HepG2 (cell line): ENCODE data around the gene PTPN14. TPM values are rescaled to one million over a fixed set of nuclear protein-coding genes. Genes with fewer than 3 reads are reported as not detected.

Source experiments
- ATAC-seq: fragments of 200-7000 bp; cut with Tn5 transposase; 3 replicates; pipeline ENCODE4 v1.9.1; 2020; ENCODE audit warnings: mild to moderate bottlenecking, moderate library complexity
- BruUV-seq: library from RNA; stranded (reverse); fragments of 400-500 nt; replicated peaks from 2 replicates; lab custom pipeline; 2021; lab: Mats Ljungman, UMichigan
- CTCF ChIA-PET: fragments of 300-600 bp; formaldehyde crosslinking; extraction: SDS; loops from one replicate; lab custom pipeline; 2021; ENCODE audit warnings: low total read pairs, inconsistent platforms, low intra/inter-chr PET ratio; lab: Yijun Ruan, JAX
- POLR2A ChIA-PET: fragments of 350-600 bp; sonication (Branson Sonifier 250); formaldehyde crosslinking; loops from one replicate; lab custom pipeline; 2020; ENCODE audit warnings: antibody characterized with exemption, inconsistent platforms; lab: Yijun Ruan, JAX
- DNase-seq: peaks from one replicate; pipeline ENCODE4 v3.0.0-alpha.2; 2015; ENCODE audit warnings: low spot score
- FAIRE-seq: peaks from 3 replicates; lab custom pipeline; 2011; peaks lifted over from hg19 to GRCh38; lab: Jason Lieb, UNC
- H2AFZ ChIP-seq: one replicate; pipeline ENCODE4 v1.6.1; 2011; ENCODE audit warnings: low read length, inconsistent platforms
- H3K27ac ChIP-seq: fragments of 300-600 bp; 3 replicates; pipeline ENCODE4 v1.8.0; 2011; ENCODE audit warnings: mixed run types, mild to moderate bottlenecking, mixed read lengths, low read length, inconsistent platforms; ENCODE audit not compliant: insufficient read depth; ENCODE audit errors: extremely low read length
- H3K27me3 ChIP-seq, 2 experiments: fragments of 200-600 bp in 1 of 2; 2 replicates in 1 of 2; 3 replicates in 1 of 2; pipeline versions ENCODE4 v1.6.0 to v1.8.0; 2011; ENCODE audit warnings: low read length in 2 of 2, mild to moderate bottlenecking in 2 of 2, moderate library complexity in 2 of 2, inconsistent platforms in 1 of 2; ENCODE audit not compliant: insufficient read depth in 2 of 2, control insufficient read depth in 1 of 2
- H3K36me3 ChIP-seq, 2 experiments: fragments of 200-600 bp in 1 of 2; replicated peaks in 1 of 2; 2 replicates in 1 of 2; 3 replicates in 1 of 2; pipeline versions ENCODE4 v1.5.1 to v1.8.0; 2011; ENCODE audit warnings: low read length in 2 of 2, inconsistent platforms in 1 of 2; ENCODE audit not compliant: insufficient read depth in 2 of 2, control insufficient read depth in 1 of 2
- H3K4me1 ChIP-seq: 2 replicates; pipeline ENCODE4 v1.5.1; 2012; ENCODE audit warnings: low read length, inconsistent platforms; ENCODE audit not compliant: insufficient read depth
- H3K4me2 ChIP-seq: 2 replicates; pipeline ENCODE4 v1.6.0; 2011; ENCODE audit warnings: low read depth, low read length, inconsistent platforms
- H3K4me3 ChIP-seq, 3 experiments: fragments of 200-600 bp in 1 of 3; sonication (generic), shearing (Covaris generic) in 1 of 3; replicated peaks in 1 of 3; 2 replicates each; pipeline ENCODE4 v1.5.1; 2011 to 2016; ENCODE audit warnings: low read length in 3 of 3, inconsistent platforms in 2 of 3, low read depth in 2 of 3, mild to moderate bottlenecking in 2 of 3, control low read depth in 1 of 3, mixed read lengths in 1 of 3; ENCODE audit not compliant: insufficient read depth in 1 of 3
- H3K79me2 ChIP-seq: one replicate; pipeline ENCODE4 v1.6.1; 2011; ENCODE audit warnings: low read length, inconsistent platforms; ENCODE audit not compliant: insufficient read depth
- H3K9ac ChIP-seq: 2 replicates; pipeline ENCODE4 v1.6.0; 2011; ENCODE audit warnings: mild to moderate bottlenecking, low read depth, low read length, inconsistent platforms; ENCODE audit not compliant: insufficient read depth
- H3K9me3 ChIP-seq: 2 replicates; pipeline ENCODE4 v1.5.1; 2012; ENCODE audit warnings: mild to moderate bottlenecking, low read length
- H4K20me1 ChIP-seq: 2 replicates; pipeline ENCODE4 v1.6.0; 2011; ENCODE audit warnings: inconsistent platforms, mild to moderate bottlenecking, low read length, moderate library complexity; ENCODE audit not compliant: insufficient read depth
- DPF2 ChIP-seq: sonication (generic); formaldehyde crosslinking; IDR thresholded peaks from 2 replicates; pipeline ENCODE4 v1.4.0; 2020; ENCODE audit warnings: mild to moderate bottlenecking, low read depth, missing genetic modification reagents, borderline replicate concordance
- EED ChIP-seq: sonication (generic); formaldehyde crosslinking; IDR thresholded peaks from 2 replicates; pipeline ENCODE4 v1.5.0; 2020; ENCODE audit warnings: mild to moderate bottlenecking, missing genetic modification reagents
- NFKB2 ChIP-seq: sonication (generic); formaldehyde crosslinking; IDR thresholded peaks from 2 replicates; pipeline ENCODE4 v1.4.0; 2020; ENCODE audit warnings: missing genetic modification reagents, borderline replicate concordance
- ZFAT ChIP-seq: sonication (generic); formaldehyde crosslinking; conservative IDR thresholded peaks from 2 replicates; pipeline ENCODE4 v1.8.1; 2023; ENCODE audit warnings: missing genetic modification reagents, inconsistent platforms
- ZNF101 ChIP-seq: sonication (generic); formaldehyde crosslinking; IDR thresholded peaks from 2 replicates; pipeline ENCODE4 v1.4.0; 2020; ENCODE audit warnings: mild to moderate bottlenecking, low read depth, missing genetic modification reagents, borderline replicate concordance
- ZNF296 ChIP-seq: sonication (generic); formaldehyde crosslinking; conservative IDR thresholded peaks from 2 replicates; pipeline ENCODE4 v1.5.0; 2020; ENCODE audit warnings: mild to moderate bottlenecking, missing genetic modification reagents
- ZNF343 ChIP-seq: sonication (generic); formaldehyde crosslinking; IDR thresholded peaks from 2 replicates; pipeline ENCODE4 v1.4.0; 2020; ENCODE audit warnings: mild to moderate bottlenecking, missing genetic modification reagents
- ZNF7 ChIP-seq: IDR thresholded peaks from 2 replicates; pipeline ENCODE4 v1.6.1; 2016; ENCODE audit warnings: missing biosample characterization, missing genetic modification reagents
- in situ Hi-C: cut with HindIII; loops from 2 replicates; pipeline ENCODE4 v1.10.0; 2017; ENCODE audit warnings: low pct_unique_long_range_greater_than_20kb; ENCODE audit not compliant: extremely low pct_ligation_motif_present
- intact Hi-C: fragments of 100-400 bp; cut with micrococcal nuclease; formaldehyde crosslinking; loops from one replicate; pipeline ENCODE4 v1.10.0; 2022; ENCODE audit not compliant: unreplicated experiment
- polyA plus RNA-seq, 8 experiments: library from polyadenylated mRNA; depleted of rRNA in 3 of 8; stranded (reverse) in 7 of 8; unstranded in 1 of 8; fragments of >200 nt; fragmentation: Illumina TruSeq in 4 of 8; extraction: Trizol in 4 of 8; gene quantifications; 2 replicates each; pipeline versions ENCODE4 v1.2.1 to v1.2.3, GENCODE V29; 2011 to 2016; ENCODE audit warnings: low read depth in 4 of 8, missing spikeins in 1 of 8, mixed read lengths in 1 of 8; ENCODE audit not compliant: insufficient read depth in 1 of 8
- total RNA-seq, 5 experiments: library from RNA; depleted of rRNA; stranded (reverse); fragments of >200 nt; fragmentation: Illumina TruSeq; extraction: Trizol; gene quantifications; 2 replicates each; pipeline ENCODE4 v1.2.3, GENCODE V29; 2016; ENCODE audit warnings: low read depth in 1 of 5
- TF ChIP-seq, protein P1 (sequence below): IDR thresholded peaks from 2 replicates; pipeline ENCODE4 v1.6.1; 2016; ENCODE audit warnings: low read depth, control low read depth
- TF ChIP-seq, protein P2 (sequence below): sonication (generic); formaldehyde crosslinking; IDR thresholded peaks from 2 replicates; pipeline ENCODE4 v1.5.0; 2020; ENCODE audit warnings: mild to moderate bottlenecking, low read depth, missing genetic modification reagents, borderline replicate concordance
- TF ChIP-seq, protein P3 (sequence below), 2 experiments: sonication (generic) in 1 of 2; formaldehyde crosslinking in 1 of 2; IDR thresholded peaks; 2 replicates each; pipeline versions ENCODE4 v1.4.0 to v1.6.1; 2016 to 2020; ENCODE audit warnings: borderline replicate concordance in 1 of 2, low read depth in 1 of 2, mild to moderate bottlenecking in 1 of 2, missing genetic modification reagents in 1 of 2
- TF ChIP-seq, protein P4 (sequence below): sonication (generic); formaldehyde crosslinking; IDR thresholded peaks from 2 replicates; pipeline ENCODE4 v1.5.0; 2020; ENCODE audit warnings: missing genetic modification reagents, mild to moderate bottlenecking, borderline replicate concordance

The PTPN14 gene
- total and polyA plus RNA-seq, 2 of the 13 experiments (the other 11 are each of a cell fraction or from before 2014, with no cell fraction given) = 3.9 to 4.7 TPM

DNA sequence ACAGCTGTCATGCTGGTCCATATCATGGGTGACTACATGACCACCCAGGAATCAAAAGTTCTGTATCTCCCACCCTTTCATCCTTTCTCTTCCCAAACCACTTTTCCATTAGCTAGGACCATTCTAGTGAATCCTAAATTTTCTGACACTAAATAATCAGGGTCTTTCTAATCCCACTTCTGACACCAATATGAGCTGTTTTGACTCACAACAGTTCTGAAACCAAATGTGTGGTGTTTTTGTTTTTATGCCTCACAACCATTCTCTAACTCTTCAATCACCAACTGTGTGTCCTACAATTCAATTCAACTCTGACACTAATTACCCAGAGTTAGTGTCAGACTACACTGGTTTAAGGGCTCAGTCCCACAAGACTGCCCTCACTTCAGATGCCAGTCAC is 206.5 kb downstream of the PTPN14 start:
- CTCF ChIA-PET = no interaction called here
- TF ChIP-seq ZNF7 (CRISPR knock-in tag) = no peak
- TF ChIP-seq, all 625 proteins: peak for 0
- BruUV-seq = no TSS peak
- Histone ChIP-seq H3K27ac (no peak overlapping the region), H3K9me3 (peaks cover 19% of the 10 kb centered on the region), H2AFZ (no peak overlapping the region), H3K4me1 (no peaks in the 10 kb centered on the region; the same call in 1 of the 2 replicates), H3K9ac (no peak overlapping the region), H3K36me3 (no peaks in the 10 kb centered on the region), H4K20me1 (no peaks in the 10 kb centered on the region), H3K27me3 (no peaks in the 10 kb centered on the region), H3K4me3 (no peak overlapping the region), H3K4me2 (no peak overlapping the region), H3K79me2 (no peaks in the 10 kb centered on the region)
- POLR2A ChIA-PET = no interaction called here
- DNase-seq (no peak), FAIRE-seq (no peak), ATAC-seq (no peak)
- in situ Hi-C loops (no loop called here), intact Hi-C loops (no loop called here)

DNA sequence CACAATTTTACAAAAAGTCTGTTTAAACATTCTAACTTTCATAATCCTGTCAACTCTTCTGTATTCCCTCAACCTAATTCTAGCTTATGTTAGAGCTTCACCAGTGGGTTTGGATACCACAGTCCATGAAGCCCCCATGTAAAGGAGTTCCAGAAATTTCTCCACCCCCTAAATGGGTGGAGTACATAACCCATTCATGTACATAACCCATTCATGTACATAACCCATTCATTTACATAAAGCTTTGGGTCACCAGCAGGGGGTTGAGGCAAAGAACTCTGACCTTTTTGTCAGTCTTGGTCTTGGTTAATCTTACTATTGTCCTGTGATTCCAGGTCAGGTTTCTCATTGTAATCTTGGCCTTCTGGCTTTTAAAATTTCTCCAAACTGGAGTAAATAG is 208.9 kb downstream of the PTPN14 start:
- Histone ChIP-seq H3K4me3 (no peak overlapping the region), H4K20me1 (no peaks in the 10 kb centered on the region), H2AFZ (no peak overlapping the region), H3K9me3 (peaks cover 19% of the 10 kb centered on the region), H3K4me2 (no peak overlapping the region), H3K36me3 (peaks cover 0 to 13% of the 10 kb centered on the region in 2 experiments), H3K27me3 (no peaks in the 10 kb centered on the region), H3K9ac (no peak overlapping the region), H3K4me1 (no peaks in the 10 kb centered on the region; the same call in 1 of the 2 replicates), H3K79me2 (no peaks in the 10 kb centered on the region), H3K27ac (no peak overlapping the region)
- no peak for FAIRE-seq
- ATAC-seq = no peak
- no TSS peak for BruUV-seq
- intact Hi-C loops = no loop called here
- CTCF ChIA-PET = no interaction called here
- in situ Hi-C loops = no loop called here
- POLR2A ChIA-PET = no interaction called here
- no peak for DNase-seq
- no peak for TF ChIP-seq NFKB2 (CRISPR knock-in tag)
- TF ChIP-seq DPF2 = no peak
- TF ChIP-seq ZFAT = no peak
- TF ChIP-seq EED (CRISPR knock-in tag) = no peak
- TF ChIP-seq, protein P1, sequence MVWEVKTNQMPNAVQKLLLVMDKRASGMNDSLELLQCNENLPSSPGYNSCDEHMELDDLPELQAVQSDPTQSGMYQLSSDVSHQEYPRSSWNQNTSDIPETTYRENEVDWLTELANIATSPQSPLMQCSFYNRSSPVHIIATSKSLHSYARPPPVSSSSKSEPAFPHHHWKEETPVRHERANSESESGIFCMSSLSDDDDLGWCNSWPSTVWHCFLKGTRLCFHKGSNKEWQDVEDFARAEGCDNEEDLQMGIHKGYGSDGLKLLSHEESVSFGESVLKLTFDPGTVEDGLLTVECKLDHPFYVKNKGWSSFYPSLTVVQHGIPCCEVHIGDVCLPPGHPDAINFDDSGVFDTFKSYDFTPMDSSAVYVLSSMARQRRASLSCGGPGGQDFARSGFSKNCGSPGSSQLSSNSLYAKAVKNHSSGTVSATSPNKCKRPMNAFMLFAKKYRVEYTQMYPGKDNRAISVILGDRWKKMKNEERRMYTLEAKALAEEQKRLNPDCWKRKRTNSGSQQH (CRISPR knock-in tag) = no peak
- TF ChIP-seq ZNF296 = no peak
- TF ChIP-seq, protein P2, sequence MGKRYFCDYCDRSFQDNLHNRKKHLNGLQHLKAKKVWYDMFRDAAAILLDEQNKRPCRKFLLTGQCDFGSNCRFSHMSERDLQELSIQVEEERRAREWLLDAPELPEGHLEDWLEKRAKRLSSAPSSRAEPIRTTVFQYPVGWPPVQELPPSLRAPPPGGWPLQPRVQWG (CRISPR knock-in tag) = no peak
- no peak for TF ChIP-seq ZNF101
- TF ChIP-seq ZNF343 (CRISPR knock-in tag) = no peak
- TF ChIP-seq, protein P3, sequence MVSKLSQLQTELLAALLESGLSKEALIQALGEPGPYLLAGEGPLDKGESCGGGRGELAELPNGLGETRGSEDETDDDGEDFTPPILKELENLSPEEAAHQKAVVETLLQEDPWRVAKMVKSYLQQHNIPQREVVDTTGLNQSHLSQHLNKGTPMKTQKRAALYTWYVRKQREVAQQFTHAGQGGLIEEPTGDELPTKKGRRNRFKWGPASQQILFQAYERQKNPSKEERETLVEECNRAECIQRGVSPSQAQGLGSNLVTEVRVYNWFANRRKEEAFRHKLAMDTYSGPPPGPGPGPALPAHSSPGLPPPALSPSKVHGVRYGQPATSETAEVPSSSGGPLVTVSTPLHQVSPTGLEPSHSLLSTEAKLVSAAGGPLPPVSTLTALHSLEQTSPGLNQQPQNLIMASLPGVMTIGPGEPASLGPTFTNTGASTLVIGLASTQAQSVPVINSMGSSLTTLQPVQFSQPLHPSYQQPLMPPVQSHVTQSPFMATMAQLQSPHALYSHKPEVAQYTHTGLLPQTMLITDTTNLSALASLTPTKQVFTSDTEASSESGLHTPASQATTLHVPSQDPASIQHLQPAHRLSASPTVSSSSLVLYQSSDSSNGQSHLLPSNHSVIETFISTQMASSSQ (IDR thresholded peaks at IDR 0.05; ENCODE audit: low read depth) = no peak
- TF ChIP-seq, protein P3 (CRISPR knock-in tag; IDR thresholded peaks at IDR 0.05; ENCODE audit: borderline replicate concordance) = no peak
- TF ChIP-seq, protein P4, sequence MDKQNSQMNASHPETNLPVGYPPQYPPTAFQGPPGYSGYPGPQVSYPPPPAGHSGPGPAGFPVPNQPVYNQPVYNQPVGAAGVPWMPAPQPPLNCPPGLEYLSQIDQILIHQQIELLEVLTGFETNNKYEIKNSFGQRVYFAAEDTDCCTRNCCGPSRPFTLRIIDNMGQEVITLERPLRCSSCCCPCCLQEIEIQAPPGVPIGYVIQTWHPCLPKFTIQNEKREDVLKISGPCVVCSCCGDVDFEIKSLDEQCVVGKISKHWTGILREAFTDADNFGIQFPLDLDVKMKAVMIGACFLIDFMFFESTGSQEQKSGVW (CRISPR knock-in tag) = no peak
